NCI-H1930 (cell line): ENCODE results near the gene ADAR.

Experiments
- DNase-seq, 2 experiments: peaks; one replicate each; lab custom pipeline; 2025; lab: John Stamatoyannopoulos, UW

Gene ADAR

GRCh38 chr1:154557248-154557938, 50.6 kb downstream of the ADAR start:
- DNase-seq: no peak

GRCh38 chr1:154556422-154556821, 51.6 kb downstream of the ADAR start:
- DNase-seq: no peak

- no peak for DNase-seq
These were observed 54.6 kb downstream of the ADAR start for GRCh38 chr1:154553056-154554030.

GRCh38 chr1:154552036-154552435, 56.0 kb downstream of the ADAR start:
- no peak for DNase-seq

GRCh38 chr1:154551474-154551873, 56.5 kb downstream of the ADAR start:
- no peak for DNase-seq

- no peak for DNase-seq
These were observed 57.3 kb downstream of the ADAR start for GRCh38 chr1:154550657-154551056.

- DNase-seq: no peak
These were observed 57.9 kb downstream of the ADAR start for GRCh38 chr1:154550070-154550469.

- DNase-seq: no peak
These were observed 58.7 kb downstream of the ADAR start for GRCh38 chr1:154549202-154549770.

GRCh38 chr1:154548028-154548427, 60.0 kb downstream of the ADAR start:
- DNase-seq: no peak

GRCh38 chr1:154547105-154547732, 60.8 kb downstream of the ADAR start:
- DNase-seq: no peak

- peak in 1 of 2 experiments; percentile 50 for DNase-seq
These were observed 61.5 kb downstream of the ADAR start for GRCh38 chr1:154546264-154547063.

- DNase-seq: no peak
These were observed 66.8 kb downstream of the ADAR start for GRCh38 chr1:154541231-154541630.

- no peak for DNase-seq
These were observed 68.2 kb downstream of the ADAR start for GRCh38 chr1:154539486-154540483.

- no peak for DNase-seq
These were observed 71.4 kb downstream of the ADAR start for GRCh38 chr1:154536570-154536969.

GRCh38 chr1:154533952-154534844, 73.8 kb downstream of the ADAR start:
- peak; percentile 39 to 43 for DNase-seq
